ENCODE data around the gene EPG5. TPM values are rescaled to one million over a fixed set of nuclear protein-coding genes. Genes with fewer than 3 reads are reported as not detected.

Gene EPG5
- total RNA-seq, 1 donor from 2014 or later, result 36.6 TPM

GRCh38 chr18:45954070-45954934 is 12.8 kb downstream of the EPG5 start:
- Mint-ChIP-seq H3K27ac (ENCODE audit: unreplicated experiment) (no peak overlapping the region), H3K4me1 (ENCODE audit: low read depth, unreplicated experiment) (no peaks in the 10 kb centered on the region), H3K9me3 (ENCODE audit: unreplicated experiment) (no peaks in the 10 kb centered on the region), H3K4me3 (ENCODE audit: unreplicated experiment) (no peak overlapping the region), H3K27me3 (ENCODE audit: unreplicated experiment) (no peaks in the 10 kb centered on the region), H3K36me3 (ENCODE audit: unreplicated experiment) (no peaks in the 10 kb centered on the region)
- no peak for DNase-seq
- TF ChIP-seq CTCF (IDR thresholded peaks at IDR 0.05; ENCODE audit: partially characterized antibody, unreplicated experiment), result no peak

- H3K36me3 Mint-ChIP-seq (ENCODE audit: unreplicated experiment), result no peaks in the 10 kb centered on the region
- TF ChIP-seq CTCF (IDR thresholded peaks at IDR 0.05; ENCODE audit: partially characterized antibody, unreplicated experiment), result no peak
- H3K27me3 Mint-ChIP-seq (ENCODE audit: unreplicated experiment), result no peaks in the 10 kb centered on the region
- no peaks in the 10 kb centered on the region for H3K4me1 Mint-ChIP-seq (ENCODE audit: low read depth, unreplicated experiment)
- no peak overlapping the region for H3K4me3 Mint-ChIP-seq (ENCODE audit: unreplicated experiment)
- no peak for DNase-seq
- H3K27ac Mint-ChIP-seq (ENCODE audit: unreplicated experiment), result no peak overlapping the region
- no peaks in the 10 kb centered on the region for H3K9me3 Mint-ChIP-seq (ENCODE audit: unreplicated experiment)
Measured at GRCh38 chr18:45951016-45951714, 16.0 kb downstream of the EPG5 start.

- no peaks in the 10 kb centered on the region for H3K4me1 Mint-ChIP-seq (ENCODE audit: low read depth, unreplicated experiment)
- H3K27me3 Mint-ChIP-seq (ENCODE audit: unreplicated experiment), result no peaks in the 10 kb centered on the region
- H3K36me3 Mint-ChIP-seq (ENCODE audit: unreplicated experiment), result no peaks in the 10 kb centered on the region
- H3K9me3 Mint-ChIP-seq (ENCODE audit: unreplicated experiment), result no peaks in the 10 kb centered on the region
- DNase-seq, result no peak
- no peak overlapping the region for H3K27ac Mint-ChIP-seq (ENCODE audit: unreplicated experiment)
- no peak overlapping the region for H3K4me3 Mint-ChIP-seq (ENCODE audit: unreplicated experiment)
- TF ChIP-seq CTCF (IDR thresholded peaks at IDR 0.05; ENCODE audit: partially characterized antibody, unreplicated experiment), result no peak
Measured at GRCh38 chr18:45945669-45946068, 21.5 kb downstream of the EPG5 start.

GRCh38 chr18:45940724-45941123 is 26.4 kb downstream of the EPG5 start:
- no peak for TF ChIP-seq CTCF (IDR thresholded peaks at IDR 0.05; ENCODE audit: partially characterized antibody, unreplicated experiment)
- Mint-ChIP-seq H3K27me3 (ENCODE audit: unreplicated experiment) (no peaks in the 10 kb centered on the region), H3K4me3 (ENCODE audit: unreplicated experiment) (no peak overlapping the region), H3K36me3 (ENCODE audit: unreplicated experiment) (peaks cover 4% of the 10 kb centered on the region), H3K9me3 (ENCODE audit: unreplicated experiment) (no peaks in the 10 kb centered on the region), H3K4me1 (ENCODE audit: low read depth, unreplicated experiment) (no peaks in the 10 kb centered on the region), H3K27ac (ENCODE audit: unreplicated experiment) (no peak overlapping the region)
- no peak for DNase-seq

- no peak overlapping the region for H3K27ac Mint-ChIP-seq (ENCODE audit: unreplicated experiment)
- no peak for TF ChIP-seq CTCF (IDR thresholded peaks at IDR 0.05; ENCODE audit: partially characterized antibody, unreplicated experiment)
- no peaks in the 10 kb centered on the region for H3K4me1 Mint-ChIP-seq (ENCODE audit: low read depth, unreplicated experiment)
- no peaks in the 10 kb centered on the region for H3K9me3 Mint-ChIP-seq (ENCODE audit: unreplicated experiment)
- no peak for DNase-seq
- H3K36me3 Mint-ChIP-seq (ENCODE audit: unreplicated experiment), result peaks cover 4% of the 10 kb centered on the region
- H3K4me3 Mint-ChIP-seq (ENCODE audit: unreplicated experiment), result no peak overlapping the region
- H3K27me3 Mint-ChIP-seq (ENCODE audit: unreplicated experiment), result no peaks in the 10 kb centered on the region
Measured at GRCh38 chr18:45939236-45939635, 27.9 kb downstream of the EPG5 start.

All from glutamatergic neuron (in vitro differentiated cells).